IMR-90 (cell line): ENCODE results near the gene CRABP1. TPM values are rescaled to one million over a fixed set of nuclear protein-coding genes. Genes with fewer than 3 reads are reported as not detected.

ENCODE experiments used
- ATAC-seq: fragments of 200-7000 bp; cut with Tn5 transposase; 2 replicates; pipeline ENCODE4 v1.9.1; 2020; ENCODE audit warnings: low read depth, mild to moderate bottlenecking, moderate library complexity
- BruUV-seq: library from RNA; stranded (reverse); fragments of 400-500 nt; replicated peaks from 2 replicates; lab custom pipeline; 2021; lab: Mats Ljungman, UMichigan
- CTCF ChIA-PET: fragments of 300-600 bp; formaldehyde crosslinking; extraction: SDS; loops from one replicate; lab custom pipeline; 2021; ENCODE audit warnings: antibody characterized with exemption; lab: Yijun Ruan, JAX
- POLR2A ChIA-PET: fragments of 300-600 bp; sonication (Branson Sonifier 250); formaldehyde crosslinking; loops from one replicate; lab custom pipeline; 2022; ENCODE audit warnings: antibody characterized with exemption; ENCODE audit not compliant: unreplicated experiment; lab: Charles Lee
- DNase-seq: peaks from one replicate; pipeline ENCODE4 v3.0.0; 2013
- H2AFZ ChIP-seq: replicated peaks from 2 replicates; pipeline ENCODE3; 2013; ENCODE audit warnings: low read length, mild to moderate bottlenecking; ENCODE audit not compliant: poor library complexity
- H2AK5ac ChIP-seq: 2 replicates; pipeline ENCODE4 v1.6.1; 2013; ENCODE audit warnings: low read depth, low read length, inconsistent platforms
- H2AK9ac ChIP-seq: replicated peaks from 2 replicates; pipeline ENCODE3; 2013; ENCODE audit warnings: mild to moderate bottlenecking, low read depth, low read length, moderate library complexity; ENCODE audit not compliant: poor library complexity
- H2BK120ac ChIP-seq: 2 replicates; pipeline ENCODE4 v1.6.1; 2013; ENCODE audit warnings: low read depth, low read length, inconsistent platforms
- H2BK15ac ChIP-seq: 3 replicates; pipeline ENCODE4 v1.6.1; 2013; ENCODE audit warnings: low read depth, low read length, inconsistent platforms
- H2BK20ac ChIP-seq: 2 replicates; pipeline ENCODE4 v1.6.1; 2013; ENCODE audit warnings: low read depth, mild to moderate bottlenecking, inconsistent platforms, low read length, moderate library complexity
- H2BK5ac ChIP-seq: 2 replicates; pipeline ENCODE4 v1.6.1; 2013; ENCODE audit warnings: mild to moderate bottlenecking, low read depth, low read length, inconsistent platforms; ENCODE audit not compliant: poor library complexity, severe bottlenecking
- H3K14ac ChIP-seq: replicated peaks from 2 replicates; pipeline ENCODE4 v1.6.1; 2013; ENCODE audit warnings: low read depth, low read length, inconsistent platforms
- H3K18ac ChIP-seq: 2 replicates; pipeline ENCODE4 v1.6.1; 2013; ENCODE audit warnings: low read depth, low read length, control low read depth
- H3K23ac ChIP-seq: 2 replicates; pipeline ENCODE4 v1.6.1; 2013; ENCODE audit warnings: low read depth, low read length, inconsistent platforms
- H3K27ac ChIP-seq: 2 replicates; pipeline ENCODE4 v1.5.1; 2013; ENCODE audit warnings: mild to moderate bottlenecking, control low read depth, low read length; ENCODE audit not compliant: insufficient read depth
- H3K27me3 ChIP-seq: 2 replicates; pipeline ENCODE4 v1.6.1; 2013; ENCODE audit warnings: low read length; ENCODE audit not compliant: control insufficient read depth, insufficient read depth
- H3K36me3 ChIP-seq: 2 replicates; pipeline ENCODE4 v1.6.1; 2013; ENCODE audit warnings: low read length, mixed read lengths; ENCODE audit not compliant: control insufficient read depth, insufficient read depth
- H3K4ac ChIP-seq: 2 replicates; pipeline ENCODE4 v1.6.1; 2013; ENCODE audit warnings: low read depth, low read length, inconsistent platforms
- H3K4me1 ChIP-seq: 2 replicates; pipeline ENCODE4 v1.6.1; 2013; ENCODE audit warnings: low read length, mixed read lengths; ENCODE audit not compliant: control insufficient read depth, insufficient read depth
- H3K4me2 ChIP-seq: 2 replicates; pipeline ENCODE4 v1.6.1; 2013; ENCODE audit warnings: low read depth, mild to moderate bottlenecking, control low read depth, low read length, moderate library complexity
- H3K4me3 ChIP-seq: 2 replicates; pipeline ENCODE4 v1.5.1; 2013; ENCODE audit warnings: low read depth, mild to moderate bottlenecking, control low read depth, low read length, moderate library complexity; ENCODE audit not compliant: insufficient read depth
- H3K56ac ChIP-seq: 2 replicates; pipeline ENCODE4 v1.6.1; 2013; ENCODE audit warnings: low read length, inconsistent platforms; ENCODE audit not compliant: insufficient read depth; ENCODE audit errors: extremely low read depth
- H3K79me1 ChIP-seq, 2 experiments: 2 replicates each; pipeline ENCODE4 v1.6.1; 2013; ENCODE audit warnings: low read length in 2 of 2, inconsistent platforms in 1 of 2, low read depth in 1 of 2
- H3K9ac ChIP-seq: 2 replicates; pipeline ENCODE4 v1.6.1; 2013; ENCODE audit warnings: low read depth, low read length, control low read depth
- H3K9me1 ChIP-seq: 2 replicates; pipeline ENCODE4 v1.6.1; 2013; ENCODE audit warnings: low read length, inconsistent platforms; ENCODE audit not compliant: insufficient read depth
- H3K9me3 ChIP-seq: 2 replicates; pipeline ENCODE4 v1.6.1; 2013; ENCODE audit warnings: low read length; ENCODE audit not compliant: control insufficient read depth, insufficient read depth
- H4K20me1 ChIP-seq: 2 replicates; pipeline ENCODE4 v1.6.1; 2013; ENCODE audit warnings: low read length, inconsistent platforms; ENCODE audit not compliant: insufficient read depth
- H4K5ac ChIP-seq: 2 replicates; pipeline ENCODE4 v1.6.1; 2013; ENCODE audit warnings: mild to moderate bottlenecking, low read depth, low read length, control low read depth
- H4K8ac ChIP-seq, 2 experiments: 2 replicates each; pipeline ENCODE4 v1.6.1; 2013; ENCODE audit warnings: low read depth in 2 of 2, low read length in 2 of 2, control low read depth in 1 of 2, inconsistent platforms in 1 of 2
- H4K91ac ChIP-seq: 2 replicates; pipeline ENCODE4 v1.6.1; 2013; ENCODE audit warnings: low read depth, low read length, inconsistent platforms; ENCODE audit not compliant: insufficient read depth
- BHLHE40 ChIP-seq: fragments of 150-350 bp; IDR thresholded peaks from 2 replicates; pipeline ENCODE4 v1.6.1; 2016; ENCODE audit warnings: mild to moderate bottlenecking, low read depth, low read length
- CEBPB ChIP-seq: IDR thresholded peaks from 2 replicates; pipeline ENCODE4 v1.6.1; 2012; ENCODE audit warnings: low read depth, low read length, improper control_type of control experiment
- CHD1 ChIP-seq: IDR thresholded peaks from 2 replicates; pipeline ENCODE4 v1.6.1; 2012; ENCODE audit warnings: low read depth, low read length, improper control_type of control experiment
- FOS ChIP-seq: fragments of 150-350 bp; IDR thresholded peaks from 2 replicates; pipeline ENCODE4 v1.6.1; 2016; ENCODE audit warnings: low read depth, low read length
- MAFK ChIP-seq: IDR thresholded peaks from 2 replicates; pipeline ENCODE4 v1.6.1; 2012; ENCODE audit warnings: low read depth, low read length, improper control_type of control experiment
- MAZ ChIP-seq: IDR thresholded peaks from 2 replicates; pipeline ENCODE4 v1.6.1; 2012; ENCODE audit warnings: low read depth, mild to moderate bottlenecking, low read length, improper control_type of control experiment, moderate library complexity, borderline replicate concordance
- POLR2A ChIP-seq: IDR thresholded peaks from 2 replicates; pipeline ENCODE4 v1.6.1; 2012; ENCODE audit warnings: mild to moderate bottlenecking, low read depth, low read length
- RCOR1 ChIP-seq: IDR thresholded peaks from 2 replicates; pipeline ENCODE4 v1.6.1; 2012; ENCODE audit warnings: mild to moderate bottlenecking, low read length, improper control_type of control experiment; ENCODE audit not compliant: insufficient replicate concordance
- RFX5 ChIP-seq: IDR thresholded peaks from 2 replicates; pipeline ENCODE4 v1.8.0; 2012; ENCODE audit warnings: low read depth, mild to moderate bottlenecking, low read length, moderate library complexity
- WGBS, 2 experiments: methylation state at CpG; one replicate each; pipeline versions ENCODE4 v1.1.5 to v1.1.7; 2013; ENCODE audit warnings: missing lambda C conversion rate in 2 of 2; ENCODE audit not compliant: insufficient read length in 1 of 2; ENCODE audit errors: extremely low coverage in 2 of 2; 5-methylcytosine and 5-hydroxymethylcytosine counted together
- dilution Hi-C: fragments of 300-500 bp; cut with HindIII; formaldehyde crosslinking; loops from one replicate; pipeline ENCODE4 v1.14.3; 2018; ENCODE audit warnings: low sequenced_read_pairs; ENCODE audit not compliant: unreplicated experiment
- in situ Hi-C: fragments of 300-500 bp; cut with MboI; formaldehyde crosslinking; loops from 3 replicates; pipeline ENCODE4 v1.14.3; 2019; ENCODE audit warnings: low sequenced_read_pairs, inconsistent platforms, mixed read lengths
- intact Hi-C: fragments of 100-400 bp; cut with micrococcal nuclease; formaldehyde crosslinking; loops from 2 replicates; pipeline ENCODE4 v1.10.0; 2022
- polyA plus RNA-seq, 3 experiments: library from polyadenylated mRNA; depleted of rRNA; stranded (reverse); fragments of >200 nt; gene quantifications; 2 replicates each; pipeline ENCODE4 v1.2.3, GENCODE V29; 2012; ENCODE audit warnings: low replicate concordance in 1 of 3
- total RNA-seq: library from RNA; depleted of rRNA; stranded (reverse); fragments of >200 nt; gene quantifications from 2 replicates; pipeline ENCODE4 v1.2.3, GENCODE V29; 2012
- TF ChIP-seq, protein P1 (sequence below): conservative IDR thresholded peaks from 2 replicates; pipeline ENCODE4 v1.5.1; 2012; ENCODE audit warnings: mild to moderate bottlenecking, low read depth, low read length, improper control_type of control experiment
- TF ChIP-seq, protein P2 (sequence below): fragments of 150-350 bp; IDR thresholded peaks from 2 replicates; pipeline ENCODE4 v1.6.1; 2017; ENCODE audit warnings: mild to moderate bottlenecking, antibody characterized with exemption, low read length, low read depth

CRABP1 gene
- total and polyA plus RNA-seq, 2 of the 4 experiments (the other 2 are of a cell fraction) = not detected

DNA sequence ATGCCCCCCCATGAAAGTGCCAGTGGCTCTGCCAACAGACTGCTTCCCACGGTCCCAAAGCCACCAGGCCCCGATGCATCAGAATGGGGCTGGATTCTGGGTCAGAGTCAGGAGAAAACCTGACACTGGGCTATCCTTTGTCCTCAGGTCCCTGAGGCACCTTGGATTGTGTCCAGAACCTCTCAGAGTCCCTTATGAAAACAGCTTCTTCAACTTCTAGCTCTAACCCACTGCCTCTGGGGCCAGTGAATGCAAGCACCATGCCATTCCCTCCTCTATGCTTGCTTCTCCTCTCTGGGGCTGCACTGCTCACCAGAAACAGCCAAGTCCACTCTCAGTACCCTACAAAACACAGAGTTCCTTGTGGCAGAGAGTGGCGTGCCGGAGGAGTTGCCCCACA, 9.9 kb downstream of the CRABP1 start:
- H3K4me1 ChIP-seq = no peaks in the 10 kb centered on the region
- no peak overlapping the region for H3K14ac ChIP-seq
- intact Hi-C loops (no loop called here), dilution Hi-C loops (no loop called here), in situ Hi-C loops (no loop called here)
- H4K8ac ChIP-seq = no peak overlapping the region
- no peak overlapping the region for H3K18ac ChIP-seq
- H3K27me3 ChIP-seq = peaks cover 36% of the 10 kb centered on the region
- H2BK120ac ChIP-seq = no peak overlapping the region
- ATAC-seq = no peak
- no peak overlapping the region for H4K91ac ChIP-seq
- POLR2A ChIA-PET = no interaction called here
- BruUV-seq = no TSS peak
- no peak overlapping the region for H3K9ac ChIP-seq
- no peak overlapping the region for H2BK15ac ChIP-seq
- TF ChIP-seq, protein P1, sequence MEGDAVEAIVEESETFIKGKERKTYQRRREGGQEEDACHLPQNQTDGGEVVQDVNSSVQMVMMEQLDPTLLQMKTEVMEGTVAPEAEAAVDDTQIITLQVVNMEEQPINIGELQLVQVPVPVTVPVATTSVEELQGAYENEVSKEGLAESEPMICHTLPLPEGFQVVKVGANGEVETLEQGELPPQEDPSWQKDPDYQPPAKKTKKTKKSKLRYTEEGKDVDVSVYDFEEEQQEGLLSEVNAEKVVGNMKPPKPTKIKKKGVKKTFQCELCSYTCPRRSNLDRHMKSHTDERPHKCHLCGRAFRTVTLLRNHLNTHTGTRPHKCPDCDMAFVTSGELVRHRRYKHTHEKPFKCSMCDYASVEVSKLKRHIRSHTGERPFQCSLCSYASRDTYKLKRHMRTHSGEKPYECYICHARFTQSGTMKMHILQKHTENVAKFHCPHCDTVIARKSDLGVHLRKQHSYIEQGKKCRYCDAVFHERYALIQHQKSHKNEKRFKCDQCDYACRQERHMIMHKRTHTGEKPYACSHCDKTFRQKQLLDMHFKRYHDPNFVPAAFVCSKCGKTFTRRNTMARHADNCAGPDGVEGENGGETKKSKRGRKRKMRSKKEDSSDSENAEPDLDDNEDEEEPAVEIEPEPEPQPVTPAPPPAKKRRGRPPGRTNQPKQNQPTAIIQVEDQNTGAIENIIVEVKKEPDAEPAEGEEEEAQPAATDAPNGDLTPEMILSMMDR = no peak
- TF ChIP-seq CEBPB (no peak), MAFK (no peak), POLR2A (no peak), CHD1 (no peak), FOS (no peak), MAZ (no peak), RFX5 (no peak), RCOR1 (no peak), BHLHE40 (no peak)
- TF ChIP-seq, protein P2, sequence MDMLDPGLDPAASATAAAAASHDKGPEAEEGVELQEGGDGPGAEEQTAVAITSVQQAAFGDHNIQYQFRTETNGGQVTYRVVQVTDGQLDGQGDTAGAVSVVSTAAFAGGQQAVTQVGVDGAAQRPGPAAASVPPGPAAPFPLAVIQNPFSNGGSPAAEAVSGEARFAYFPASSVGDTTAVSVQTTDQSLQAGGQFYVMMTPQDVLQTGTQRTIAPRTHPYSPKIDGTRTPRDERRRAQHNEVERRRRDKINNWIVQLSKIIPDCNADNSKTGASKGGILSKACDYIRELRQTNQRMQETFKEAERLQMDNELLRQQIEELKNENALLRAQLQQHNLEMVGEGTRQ = no peak
- H4K5ac ChIP-seq = no peak overlapping the region
- CTCF ChIA-PET = no interaction called here
- H4K20me1 ChIP-seq = no peaks in the 10 kb centered on the region
- no peak overlapping the region for H2AFZ ChIP-seq
- H3K4ac ChIP-seq = no peak overlapping the region
- no peak for DNase-seq
- no peaks in the 10 kb centered on the region for H3K79me1 ChIP-seq
- no peak overlapping the region for H2AK9ac ChIP-seq
- H2AK5ac ChIP-seq = no peak overlapping the region
- no peak overlapping the region for H3K4me2 ChIP-seq
- no peak overlapping the region for H2BK5ac ChIP-seq
- H3K36me3 ChIP-seq = no peaks in the 10 kb centered on the region
- H3K4me3 ChIP-seq = no peak overlapping the region
- WGBS, 2 experiments = no CpG with 5 or more reads among the region's 4 CpGs
- no peak overlapping the region for H3K23ac ChIP-seq
- H3K56ac ChIP-seq = no peak overlapping the region
- H3K27ac ChIP-seq = no peak overlapping the region
- no peak overlapping the region for H2BK20ac ChIP-seq
- no peaks in the 10 kb centered on the region for H3K9me3 ChIP-seq
- H3K9me1 ChIP-seq = no peaks in the 10 kb centered on the region
